GM13977 (cell line): ENCODE results near the gene DDX27.

Experiments
- DNase-seq: peaks from one replicate; pipeline ENCODE4 v3.0.0; 2012; ENCODE audit warnings: low spot score
- in situ Hi-C: fragments of 300-500 bp; cut with MboI; formaldehyde crosslinking; loops from one replicate; pipeline ENCODE4 v1.12.0; 2022; ENCODE audit warnings: low sequenced_read_pairs, low pct_unique_long_range_greater_than_20kb, mixed read lengths, inconsistent platforms; ENCODE audit not compliant: unreplicated experiment
- TF ChIP-seq, protein P1 (sequence below): IDR thresholded peaks from 2 replicates; pipeline ENCODE4 v1.5.1; 2012; ENCODE audit warnings: mild to moderate bottlenecking, control low read depth; ENCODE audit not compliant: insufficient read depth; ENCODE audit errors: extremely low read depth, missing control alignments

The DDX27 gene

DNA sequence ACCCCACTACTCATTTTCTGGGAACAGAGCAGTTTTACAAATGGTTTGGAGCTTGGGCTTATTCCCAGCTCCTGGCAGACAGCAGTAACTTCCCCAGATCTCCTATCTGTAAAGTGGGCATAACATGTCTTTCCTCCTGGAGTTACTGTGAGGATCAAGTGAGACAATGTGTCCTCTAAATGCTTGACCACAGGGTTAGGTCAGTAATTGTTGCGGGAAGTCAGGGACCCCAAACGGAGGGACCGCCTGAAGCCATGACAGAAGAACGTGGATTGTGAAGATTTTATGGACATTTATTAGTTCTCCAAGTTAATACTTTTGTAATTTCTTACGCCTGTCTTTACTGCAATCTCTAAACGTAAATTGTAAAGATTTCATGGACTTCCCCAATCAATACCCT lies 73.9 kb downstream of the DDX27 start:
- TF ChIP-seq, protein P1, sequence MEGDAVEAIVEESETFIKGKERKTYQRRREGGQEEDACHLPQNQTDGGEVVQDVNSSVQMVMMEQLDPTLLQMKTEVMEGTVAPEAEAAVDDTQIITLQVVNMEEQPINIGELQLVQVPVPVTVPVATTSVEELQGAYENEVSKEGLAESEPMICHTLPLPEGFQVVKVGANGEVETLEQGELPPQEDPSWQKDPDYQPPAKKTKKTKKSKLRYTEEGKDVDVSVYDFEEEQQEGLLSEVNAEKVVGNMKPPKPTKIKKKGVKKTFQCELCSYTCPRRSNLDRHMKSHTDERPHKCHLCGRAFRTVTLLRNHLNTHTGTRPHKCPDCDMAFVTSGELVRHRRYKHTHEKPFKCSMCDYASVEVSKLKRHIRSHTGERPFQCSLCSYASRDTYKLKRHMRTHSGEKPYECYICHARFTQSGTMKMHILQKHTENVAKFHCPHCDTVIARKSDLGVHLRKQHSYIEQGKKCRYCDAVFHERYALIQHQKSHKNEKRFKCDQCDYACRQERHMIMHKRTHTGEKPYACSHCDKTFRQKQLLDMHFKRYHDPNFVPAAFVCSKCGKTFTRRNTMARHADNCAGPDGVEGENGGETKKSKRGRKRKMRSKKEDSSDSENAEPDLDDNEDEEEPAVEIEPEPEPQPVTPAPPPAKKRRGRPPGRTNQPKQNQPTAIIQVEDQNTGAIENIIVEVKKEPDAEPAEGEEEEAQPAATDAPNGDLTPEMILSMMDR, result no peak
- in situ Hi-C loops, result no loop called here
- DNase-seq, result no peak
